HUES48 (cell line): ENCODE data around the gene NPSR1.

ENCODE experiments used
- H3K27ac ChIP-seq: one replicate; pipeline ENCODE4 v1.7.0; 2013; ENCODE audit warnings: low read depth, low read length, inconsistent platforms
- H3K27me3 ChIP-seq: 2 replicates; pipeline ENCODE4 v1.6.1; 2013; ENCODE audit warnings: mild to moderate bottlenecking, low read length; ENCODE audit not compliant: control insufficient read depth, insufficient read depth
- H3K36me3 ChIP-seq: 2 replicates; pipeline ENCODE4 v1.6.1; 2013; ENCODE audit warnings: low read length; ENCODE audit not compliant: control insufficient read depth, insufficient read depth
- H3K4me1 ChIP-seq: 2 replicates; pipeline ENCODE4 v1.6.1; 2013; ENCODE audit warnings: mild to moderate bottlenecking, low read length; ENCODE audit not compliant: control insufficient read depth, insufficient read depth
- H3K4me3 ChIP-seq: 2 replicates; pipeline ENCODE4 v1.5.1; 2013; ENCODE audit warnings: mild to moderate bottlenecking, low read depth, low read length
- H3K9ac ChIP-seq: 2 replicates; pipeline ENCODE4 v1.6.1; 2013; ENCODE audit warnings: mild to moderate bottlenecking, low read depth, low read length, moderate library complexity
- H3K9me3 ChIP-seq: 2 replicates; pipeline ENCODE4 v1.6.1; 2013; ENCODE audit warnings: low read length; ENCODE audit not compliant: control insufficient read depth, insufficient read depth

NPSR1 gene

GRCh38 chr7:34757570-34758110, 99.6 kb downstream of the NPSR1 start:
- Histone ChIP-seq H3K27ac (no peak overlapping the region), H3K36me3 (no peaks in the 10 kb centered on the region), H3K4me1 (peaks cover 2% of the 10 kb centered on the region; the same call in 1 of the 2 replicates), H3K9me3 (no peaks in the 10 kb centered on the region), H3K9ac (no peak overlapping the region), H3K27me3 (no peaks in the 10 kb centered on the region), H3K4me3 (no peak overlapping the region)

GRCh38 chr7:34758111-34758601, 100.1 kb downstream of the NPSR1 start:
- Histone ChIP-seq H3K9ac (no peak overlapping the region), H3K27ac (no peak overlapping the region), H3K4me3 (no peak overlapping the region), H3K36me3 (no peaks in the 10 kb centered on the region), H3K9me3 (no peaks in the 10 kb centered on the region), H3K27me3 (no peaks in the 10 kb centered on the region), H3K4me1 (peaks cover 2% of the 10 kb centered on the region; the same call in 1 of the 2 replicates)

GRCh38 chr7:34759477-34760125, 101.6 kb downstream of the NPSR1 start:
- Histone ChIP-seq H3K27ac (no peak overlapping the region), H3K4me1 (peaks cover 2% of the 10 kb centered on the region; the same call in 1 of the 2 replicates), H3K36me3 (no peaks in the 10 kb centered on the region)

GRCh38 chr7:34760271-34760670, 102.3 kb downstream of the NPSR1 start:
- no peaks in the 10 kb centered on the region for H3K9me3 ChIP-seq
- H3K27me3 ChIP-seq: no peaks in the 10 kb centered on the region
- peaks cover 2% of the 10 kb centered on the region; the same call in 1 of the 2 replicates for H3K4me1 ChIP-seq
- no peak overlapping the region for H3K4me3 ChIP-seq
- no peak overlapping the region for H3K9ac ChIP-seq
- no peaks in the 10 kb centered on the region for H3K36me3 ChIP-seq
- no peak overlapping the region for H3K27ac ChIP-seq

More at GRCh38 chr7:34759477-34760125, 101.6 kb downstream of the NPSR1 start:
- H3K9me3 ChIP-seq: no peaks in the 10 kb centered on the region
- H3K9ac ChIP-seq: no peak overlapping the region
- H3K4me3 ChIP-seq: no peak overlapping the region
- no peaks in the 10 kb centered on the region for H3K27me3 ChIP-seq

DNA sequence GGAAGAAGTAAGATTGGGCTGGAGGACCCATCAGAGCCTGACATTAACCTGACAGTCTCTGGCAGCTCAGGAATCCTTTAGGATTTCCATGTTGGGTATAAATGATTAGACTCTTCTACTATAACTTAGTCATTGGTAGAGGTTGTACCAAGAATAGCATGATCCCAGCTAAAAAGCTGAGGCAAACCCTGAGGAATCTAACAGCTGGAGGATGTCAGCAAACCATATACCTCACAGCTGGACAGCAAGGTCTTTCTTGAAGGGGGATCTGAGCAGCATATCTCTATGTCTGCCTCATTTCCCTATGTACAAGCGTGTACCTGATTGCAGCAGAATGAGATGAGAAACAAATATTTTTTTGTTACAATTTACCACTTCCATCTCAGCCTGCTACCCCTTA, 103.2 kb downstream of the NPSR1 start:
- Histone ChIP-seq H3K27ac (no peak overlapping the region), H3K4me1 (no peaks in the 10 kb centered on the region), H3K4me3 (no peak overlapping the region), H3K9me3 (no peaks in the 10 kb centered on the region), H3K36me3 (no peaks in the 10 kb centered on the region), H3K27me3 (no peaks in the 10 kb centered on the region), H3K9ac (no peak overlapping the region)

DNA sequence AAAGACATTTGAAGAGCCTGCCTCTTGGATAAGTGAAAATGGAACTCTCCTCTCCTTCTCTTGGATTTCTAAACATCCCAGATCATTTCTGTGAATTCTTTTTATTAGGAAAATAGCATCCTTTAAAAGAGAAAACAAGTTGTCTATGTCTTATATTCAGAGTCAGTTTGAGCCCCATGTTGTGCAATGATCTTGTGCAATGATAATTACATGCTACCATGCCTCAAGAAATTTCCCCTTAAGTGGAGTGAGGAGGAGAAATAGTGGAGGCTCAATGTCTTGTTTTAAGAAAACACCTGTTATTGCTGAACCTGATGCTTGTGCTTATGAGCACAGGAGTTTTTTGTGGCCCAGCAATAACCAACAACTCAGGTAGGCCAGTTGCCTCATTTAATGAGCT, 103.6 kb downstream of the NPSR1 start:
- H3K36me3 ChIP-seq: no peaks in the 10 kb centered on the region
- no peak overlapping the region for H3K9ac ChIP-seq
- H3K4me3 ChIP-seq: no peak overlapping the region
- no peak overlapping the region for H3K27ac ChIP-seq
- no peaks in the 10 kb centered on the region for H3K4me1 ChIP-seq
- H3K27me3 ChIP-seq: no peaks in the 10 kb centered on the region
- H3K9me3 ChIP-seq: no peaks in the 10 kb centered on the region

DNA sequence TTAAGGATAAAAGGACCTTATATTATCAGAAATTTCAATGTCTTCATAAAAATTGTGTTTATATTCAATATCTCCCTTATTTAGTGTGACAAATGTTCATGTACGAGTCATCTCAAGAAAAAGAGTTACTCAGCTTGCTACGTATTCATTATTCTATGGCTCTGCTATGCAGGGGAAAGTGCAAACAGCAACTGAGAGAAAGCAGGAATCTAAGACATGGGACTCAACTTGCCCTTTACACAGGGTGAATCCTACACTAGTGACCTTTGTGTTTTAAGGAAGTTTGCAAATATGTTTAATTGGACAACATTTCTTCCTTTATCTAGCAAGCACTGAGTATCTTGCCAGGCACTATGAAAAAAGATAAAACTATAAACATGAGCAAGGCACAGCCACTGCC, 104.7 kb downstream of the NPSR1 start:
- Histone ChIP-seq H3K4me3 (no peak overlapping the region), H3K27me3 (no peaks in the 10 kb centered on the region), H3K4me1 (no peaks in the 10 kb centered on the region), H3K36me3 (no peaks in the 10 kb centered on the region), H3K27ac (no peak overlapping the region), H3K9me3 (no peaks in the 10 kb centered on the region), H3K9ac (no peak overlapping the region)

DNA sequence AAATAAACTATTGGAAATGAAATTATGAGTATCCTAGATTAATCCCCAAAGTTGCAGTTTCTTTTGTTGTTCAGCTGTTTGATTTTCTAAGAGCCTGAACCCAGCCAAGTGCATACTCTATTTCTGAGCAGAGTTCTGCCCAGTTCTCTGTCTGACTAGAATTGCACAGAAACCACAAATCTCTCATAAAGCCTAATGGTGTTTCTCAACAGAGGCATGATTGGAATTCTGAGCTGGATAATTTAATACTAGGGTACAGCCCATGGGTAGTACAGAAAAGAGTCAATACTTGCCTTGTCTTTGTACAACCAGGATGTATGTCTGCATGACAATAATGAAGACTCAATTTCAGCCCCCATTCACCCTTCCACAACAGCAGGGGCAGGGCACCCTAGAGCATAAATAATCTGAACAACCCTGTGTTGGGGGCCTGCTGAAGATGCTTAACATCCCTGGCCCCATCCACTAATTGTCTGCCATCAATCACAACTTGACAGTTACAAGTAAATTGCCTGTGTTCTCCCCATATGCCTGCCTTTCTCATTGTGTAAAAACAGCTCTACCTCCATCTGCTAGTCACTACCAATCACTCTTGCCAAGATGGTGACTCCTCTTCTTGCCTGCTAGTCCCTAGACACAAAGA, 114.4 kb downstream of the NPSR1 start:
- H3K27me3 ChIP-seq: no peaks in the 10 kb centered on the region
- no peak overlapping the region for H3K4me3 ChIP-seq
- peaks cover 2% of the 10 kb centered on the region for H3K4me1 ChIP-seq
- H3K9ac ChIP-seq: no peak overlapping the region
- no peaks in the 10 kb centered on the region for H3K9me3 ChIP-seq
- H3K27ac ChIP-seq: no peak overlapping the region
- H3K36me3 ChIP-seq: no peaks in the 10 kb centered on the region

DNA sequence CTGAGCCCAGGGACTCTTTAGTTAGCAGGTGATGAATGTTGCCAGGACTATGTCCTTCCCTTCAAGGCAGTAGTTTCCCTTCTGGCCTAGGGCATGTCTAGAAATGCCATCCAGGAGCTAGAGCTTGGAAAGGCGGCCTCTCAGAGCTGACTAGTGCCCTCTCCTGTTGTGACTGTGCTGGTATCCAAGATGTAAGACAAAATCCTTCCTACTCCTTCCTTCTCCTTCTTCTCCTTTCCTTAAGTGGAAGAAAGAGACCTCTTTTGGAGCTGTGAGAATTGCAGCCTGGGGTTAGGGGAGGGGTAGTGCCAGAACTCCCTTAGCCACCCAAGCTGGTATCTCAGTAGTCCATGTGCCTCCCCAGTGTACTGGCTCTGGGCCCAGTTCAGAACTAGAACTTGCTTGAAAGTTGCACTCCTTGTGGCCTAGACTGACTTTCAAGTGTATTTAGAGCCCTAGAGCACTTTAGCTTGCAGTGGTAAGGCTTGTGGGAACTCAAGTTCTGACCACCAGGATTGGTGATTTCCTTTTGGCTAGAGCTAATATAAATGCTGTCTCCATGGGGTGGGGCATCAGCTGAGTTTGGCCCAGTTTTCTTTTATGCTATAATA, 118.8 kb downstream of the NPSR1 start:
- Histone ChIP-seq H3K27me3 (no peaks in the 10 kb centered on the region), H3K9ac (no peak overlapping the region), H3K27ac (no peak overlapping the region), H3K4me3 (no peak overlapping the region), H3K36me3 (no peaks in the 10 kb centered on the region), H3K9me3 (no peaks in the 10 kb centered on the region), H3K4me1 (peaks cover 12% of the 10 kb centered on the region)

DNA sequence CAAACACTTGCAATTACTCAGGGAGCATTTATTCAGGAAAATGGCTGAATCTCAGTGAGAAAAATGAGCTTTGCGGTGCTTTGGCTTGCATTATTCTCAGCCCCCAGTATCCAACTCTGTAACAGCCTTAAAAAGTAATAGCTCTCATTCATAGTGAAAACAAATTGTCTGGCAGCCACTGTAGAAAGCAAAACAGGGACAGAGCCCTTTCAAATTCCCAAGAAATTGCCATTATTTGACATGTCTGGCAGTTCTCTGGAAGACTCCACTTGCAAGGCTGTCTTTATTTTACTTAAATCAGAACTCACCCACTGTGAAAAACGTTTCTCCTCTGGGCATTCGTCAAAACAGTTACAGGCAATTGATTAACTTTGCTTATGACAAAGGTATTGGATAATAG, 122.5 kb downstream of the NPSR1 start:
- Histone ChIP-seq H3K4me3 (no peak overlapping the region), H3K9me3 (no peaks in the 10 kb centered on the region), H3K36me3 (no peaks in the 10 kb centered on the region), H3K9ac (no peak overlapping the region), H3K27ac (no peak overlapping the region), H3K4me1 (peaks cover 12% of the 10 kb centered on the region), H3K27me3 (no peaks in the 10 kb centered on the region)

GRCh38 chr7:34787586-34787985, 129.6 kb downstream of the NPSR1 start:
- Histone ChIP-seq H3K27me3 (no peaks in the 10 kb centered on the region), H3K9ac (no peak overlapping the region), H3K4me1 (no peaks in the 10 kb centered on the region), H3K36me3 (no peaks in the 10 kb centered on the region), H3K4me3 (no peak overlapping the region), H3K27ac (no peak overlapping the region), H3K9me3 (no peaks in the 10 kb centered on the region)
